GM18511 (cell line): Measurements from ENCODE around the gene DEPP1.
A peak's percentile ranks its signal among the peaks of the same experiment; 100 is the strongest.

Source experiments
- ATAC-seq: cut with Tn5 transposase; IDR thresholded peaks from one replicate; pipeline ENCODE4 v1.9.1; 2021; ENCODE audit warnings: mild to moderate bottlenecking, moderate library complexity; ENCODE audit not compliant: unreplicated experiment

Gene DEPP1

DNA sequence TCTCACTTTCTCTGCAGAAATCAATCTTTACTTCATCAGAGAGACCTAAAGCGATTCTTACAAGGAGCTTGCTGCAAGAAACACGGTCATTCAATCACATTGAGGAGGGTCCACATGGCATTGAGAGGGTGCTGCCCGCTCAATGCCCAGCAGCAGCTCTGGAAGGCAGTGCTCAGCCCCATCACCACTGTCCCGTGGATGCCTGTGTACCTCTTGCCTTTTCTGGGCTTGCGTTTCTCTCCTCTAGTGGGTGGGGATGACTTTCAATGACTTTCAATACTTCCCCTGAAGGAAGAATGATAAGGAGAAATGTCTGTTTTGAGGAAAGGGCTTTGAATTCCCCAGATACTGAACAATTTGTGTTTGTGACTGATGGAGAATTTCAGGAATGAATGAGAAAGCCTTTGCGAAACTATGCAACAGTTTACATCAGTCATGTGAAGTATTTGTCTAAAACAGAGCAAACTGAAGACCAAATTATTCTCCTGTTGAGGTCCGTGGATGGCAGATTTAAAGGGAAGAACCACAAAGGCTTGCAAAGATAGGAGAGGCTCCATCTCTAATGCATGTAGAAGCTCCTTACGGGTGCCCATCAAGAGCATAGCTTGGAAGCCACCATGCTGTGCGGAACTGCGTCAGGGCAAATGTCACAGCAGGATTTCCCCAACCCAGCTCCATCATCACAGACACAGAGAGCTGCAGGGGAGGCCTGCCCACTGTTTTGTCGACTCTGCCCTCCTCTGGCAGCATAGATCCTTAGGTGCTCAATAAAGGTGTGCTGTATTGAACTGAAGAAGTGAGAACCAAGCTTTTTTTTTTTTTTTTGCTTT lies 15.5 kb upstream of the DEPP1 start:
- ATAC-seq, result no peak

DNA sequence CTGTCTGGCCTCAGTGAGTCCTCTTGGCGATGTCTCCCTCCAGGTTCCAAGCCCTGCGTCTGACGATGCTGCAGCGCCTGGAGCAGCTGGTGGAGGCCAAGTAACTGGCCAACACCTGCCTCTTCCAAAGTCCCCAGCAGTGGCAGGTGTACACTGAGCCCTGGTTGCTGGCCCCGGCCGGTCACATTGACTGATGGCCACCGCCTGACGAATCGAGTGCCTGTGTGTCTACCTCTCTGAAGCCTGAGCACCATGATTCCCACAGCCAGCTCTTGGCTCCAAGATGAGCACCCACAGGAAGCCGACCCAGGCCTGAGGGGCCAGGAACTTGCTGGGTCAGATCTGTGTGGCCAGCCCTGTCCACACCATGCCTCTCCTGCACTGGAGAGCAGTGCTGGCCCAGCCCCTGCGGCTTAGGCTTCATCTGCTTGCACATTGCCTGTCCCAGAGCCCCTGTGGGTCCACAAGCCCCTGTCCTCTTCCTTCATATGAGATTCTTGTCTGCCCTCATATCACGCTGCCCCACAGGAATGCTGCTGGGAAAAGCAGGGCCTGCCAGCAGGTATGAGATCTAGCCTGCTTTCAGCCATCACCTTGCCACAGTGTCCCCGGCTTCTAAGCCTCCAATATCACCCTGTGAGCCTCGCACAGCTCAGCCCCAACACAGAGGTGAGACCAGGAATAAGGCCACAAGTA lies 14.8 kb upstream of the DEPP1 start:
- ATAC-seq, result no peak

GRCh38 chr10:44992732-44993225 lies 14.2 kb upstream of the DEPP1 start:
- no peak for ATAC-seq

GRCh38 chr10:44992070-44992731 lies 13.6 kb upstream of the DEPP1 start:
- no peak for ATAC-seq

DNA sequence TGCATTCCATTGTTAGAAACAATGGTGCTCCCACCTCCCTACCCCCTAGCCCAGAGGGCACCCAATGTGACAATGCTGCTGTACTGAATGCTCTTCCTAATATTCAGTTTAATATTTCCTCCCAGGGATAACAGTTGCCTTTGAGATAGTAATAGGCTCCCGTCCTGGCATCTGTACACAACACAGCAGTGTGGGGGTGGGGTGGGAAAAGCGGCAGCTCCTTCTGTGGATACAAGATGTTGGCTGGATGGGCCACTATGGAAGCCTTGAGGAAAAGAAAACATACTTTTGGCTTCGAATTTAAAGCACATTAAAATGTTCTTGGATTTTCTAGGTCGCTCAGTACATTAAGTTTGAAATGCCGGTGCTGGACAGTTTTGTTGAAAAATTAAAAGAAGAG lies 13.0 kb upstream of the DEPP1 start:
- ATAC-seq, result no peak

GRCh38 chr10:44990965-44991364 lies 12.4 kb upstream of the DEPP1 start:
- no peak for ATAC-seq

DNA sequence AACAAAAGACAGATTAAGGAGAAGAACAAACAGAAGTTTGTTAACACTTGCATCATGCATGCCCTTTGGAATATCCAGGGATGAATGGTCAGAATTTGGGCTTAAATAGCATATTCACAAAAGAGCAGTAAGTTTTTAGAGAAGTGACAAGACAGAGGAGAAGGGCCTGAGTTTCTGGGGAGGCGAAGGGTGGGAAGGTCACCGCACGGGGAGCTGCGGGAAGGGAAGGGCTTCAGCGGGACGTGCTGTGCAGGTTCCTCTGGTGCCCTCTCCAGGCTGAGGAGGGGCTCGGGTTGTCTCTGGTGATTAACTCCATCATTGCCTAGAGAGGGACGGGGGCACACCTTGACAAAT lies 11.7 kb upstream of the DEPP1 start:
- no peak for ATAC-seq

DNA sequence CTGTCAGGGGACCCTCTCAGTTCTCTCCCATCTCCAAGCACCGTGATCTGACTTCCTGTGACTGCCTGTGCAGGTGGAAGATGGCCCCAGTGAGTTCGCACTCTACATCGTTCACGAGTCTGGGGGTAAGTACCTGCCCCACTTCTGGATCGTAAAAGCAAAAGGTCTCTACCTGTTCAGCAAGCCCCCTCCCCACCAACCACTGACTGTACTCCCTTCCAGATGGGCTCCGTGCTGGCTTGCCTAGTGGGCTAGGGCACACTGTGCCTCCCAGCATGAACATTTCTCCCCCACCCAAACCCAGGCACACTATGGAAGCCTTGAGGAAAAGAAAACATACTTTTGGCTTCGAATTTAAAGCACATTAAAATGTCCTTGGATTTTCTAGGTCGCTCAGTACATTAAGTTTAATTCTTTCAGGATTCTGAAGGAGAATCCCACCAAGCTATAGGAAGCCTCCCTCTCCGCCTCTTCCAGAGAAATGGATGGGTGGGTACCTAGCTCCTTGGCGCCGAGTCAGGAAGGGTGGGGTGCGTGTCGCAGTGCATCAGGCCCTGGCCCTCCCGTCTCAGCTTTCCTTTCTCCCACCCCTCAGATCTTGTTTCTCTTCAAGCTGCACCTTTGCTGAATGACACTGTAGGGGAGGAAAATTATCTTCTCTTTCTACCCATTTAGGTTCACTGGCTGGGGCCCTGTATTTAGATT lies 11.1 kb upstream of the DEPP1 start:
- no peak for ATAC-seq

- no peak for ATAC-seq
Observed at GRCh38 chr10:44988957-44989585, 10.5 kb upstream of the DEPP1 start.

DNA sequence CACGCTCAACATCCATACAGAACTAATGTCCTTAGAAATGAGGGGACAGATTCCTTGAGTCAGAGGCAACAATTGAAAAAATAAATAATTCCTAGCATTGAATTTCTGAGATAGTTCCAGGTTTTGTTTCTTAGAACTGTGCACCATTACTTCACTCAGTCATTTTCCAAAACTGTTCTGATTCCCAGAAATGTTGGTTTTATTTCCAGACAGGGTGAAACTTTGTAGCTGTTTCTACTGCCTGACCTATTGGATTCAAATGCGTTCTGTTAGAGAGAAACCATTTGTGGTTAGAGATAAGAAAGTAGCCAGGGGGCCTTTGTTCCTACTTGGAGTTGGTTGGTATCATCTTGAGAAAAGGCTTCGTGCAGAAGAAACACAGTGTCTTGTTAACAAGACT lies 8.1 kb upstream of the DEPP1 start:
- ATAC-seq, result no peak

DNA sequence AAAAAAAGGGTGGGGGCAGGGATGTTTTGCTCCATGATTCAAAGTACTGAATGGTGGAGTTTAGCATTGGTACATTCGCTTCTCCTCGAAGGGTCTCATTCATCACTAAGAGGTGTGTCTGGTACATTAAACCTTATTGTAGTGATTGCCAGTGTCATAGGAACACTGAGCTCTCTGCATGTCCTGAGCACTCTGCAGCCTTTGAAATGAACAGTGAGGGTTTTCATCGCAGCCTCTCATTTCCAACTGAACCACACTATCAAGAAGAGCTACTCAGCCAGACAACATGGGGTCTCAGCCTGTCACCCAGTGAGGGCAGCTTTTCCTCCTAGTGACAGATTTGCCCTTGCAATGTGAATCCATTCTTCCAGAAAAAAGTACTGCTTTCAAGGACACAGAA lies 7.6 kb upstream of the DEPP1 start:
- no peak for ATAC-seq

DNA sequence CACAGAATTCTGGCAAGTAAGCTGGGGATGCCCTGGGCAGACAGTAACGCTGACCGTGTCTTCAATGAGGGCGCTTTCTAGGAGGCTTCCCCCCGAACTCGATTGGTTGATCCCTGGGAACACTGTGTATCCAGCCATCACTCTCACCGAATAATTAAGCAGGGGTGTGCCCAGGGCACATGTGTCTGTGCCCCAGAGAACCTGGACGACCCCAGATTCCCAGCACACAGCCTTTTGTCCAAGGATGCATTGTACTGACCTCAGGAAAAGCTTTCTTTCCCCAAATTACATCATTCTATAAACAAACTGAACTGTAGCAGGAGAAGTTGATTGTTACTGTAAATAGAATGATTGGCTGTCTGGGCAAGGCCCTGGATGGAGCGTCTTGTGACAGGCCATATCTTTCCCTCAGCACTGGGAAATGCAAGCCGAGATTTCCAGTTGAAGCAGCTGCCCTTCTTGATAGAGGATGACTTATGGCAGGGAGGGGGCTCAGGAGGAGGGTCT lies 6.6 kb upstream of the DEPP1 start:
- no peak for ATAC-seq

GRCh38 chr10:44984671-44985101 lies 6.1 kb upstream of the DEPP1 start:
- ATAC-seq, result no peak

DNA sequence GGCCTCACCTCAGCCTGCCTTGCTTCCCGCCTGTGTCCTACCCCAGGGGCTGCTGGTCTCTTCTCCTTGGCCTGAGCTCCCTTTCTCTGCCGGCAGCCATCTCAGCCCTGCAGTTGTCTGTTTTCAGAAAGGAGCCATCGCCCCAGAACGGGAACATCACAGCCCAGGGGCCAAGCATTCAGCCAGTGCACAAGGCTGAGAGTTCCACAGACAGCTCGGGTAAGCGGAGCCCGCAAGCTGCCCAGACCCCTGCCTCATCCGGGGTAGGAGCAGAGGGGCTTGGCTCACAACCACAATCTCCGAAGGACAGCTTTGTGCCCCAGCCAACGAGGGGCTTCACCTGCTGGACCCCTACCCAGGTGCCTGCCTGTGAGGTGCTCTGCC lies 5.3 kb upstream of the DEPP1 start:
- no peak for ATAC-seq

GRCh38 chr10:44983066-44983894 lies 4.7 kb upstream of the DEPP1 start:
- no peak for ATAC-seq

DNA sequence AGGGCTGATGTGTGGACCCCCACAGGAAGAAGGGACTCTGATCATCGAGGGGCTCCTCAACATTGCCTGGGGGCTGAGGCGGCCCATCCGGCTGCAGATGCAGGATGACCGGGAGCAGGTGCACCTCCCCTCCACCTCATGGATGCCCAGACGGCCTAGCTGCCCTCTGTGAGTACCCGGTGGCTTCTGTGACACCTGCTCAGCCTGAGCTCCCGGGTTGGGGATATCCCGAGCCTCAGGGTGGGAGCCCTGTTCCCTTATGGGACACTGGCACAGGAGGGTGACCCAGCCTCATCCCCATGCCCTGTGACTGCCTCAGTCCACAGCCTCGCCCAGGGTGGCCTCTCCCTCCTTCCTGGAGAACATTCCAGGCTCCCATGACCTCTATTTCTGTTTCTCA lies 3.9 kb upstream of the DEPP1 start:
- ATAC-seq, result no peak

DNA sequence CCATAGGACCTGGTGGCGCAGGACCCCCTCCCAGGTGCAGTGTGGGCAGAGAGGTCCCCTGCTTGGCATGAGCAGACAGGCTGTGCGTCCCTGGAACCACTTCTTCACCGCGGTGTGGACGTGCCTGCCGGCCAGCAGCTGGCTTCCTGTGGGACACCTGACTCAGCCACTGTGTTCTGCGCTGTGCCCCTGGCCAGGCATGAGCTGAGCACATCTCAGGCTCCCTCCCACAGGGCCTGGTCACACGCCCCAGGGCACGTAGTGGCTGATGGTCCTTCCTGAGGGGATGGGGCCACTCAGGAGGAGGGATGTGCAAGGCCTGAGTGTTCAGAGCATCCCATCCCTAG lies 3.5 kb upstream of the DEPP1 start:
- no peak for ATAC-seq

DNA sequence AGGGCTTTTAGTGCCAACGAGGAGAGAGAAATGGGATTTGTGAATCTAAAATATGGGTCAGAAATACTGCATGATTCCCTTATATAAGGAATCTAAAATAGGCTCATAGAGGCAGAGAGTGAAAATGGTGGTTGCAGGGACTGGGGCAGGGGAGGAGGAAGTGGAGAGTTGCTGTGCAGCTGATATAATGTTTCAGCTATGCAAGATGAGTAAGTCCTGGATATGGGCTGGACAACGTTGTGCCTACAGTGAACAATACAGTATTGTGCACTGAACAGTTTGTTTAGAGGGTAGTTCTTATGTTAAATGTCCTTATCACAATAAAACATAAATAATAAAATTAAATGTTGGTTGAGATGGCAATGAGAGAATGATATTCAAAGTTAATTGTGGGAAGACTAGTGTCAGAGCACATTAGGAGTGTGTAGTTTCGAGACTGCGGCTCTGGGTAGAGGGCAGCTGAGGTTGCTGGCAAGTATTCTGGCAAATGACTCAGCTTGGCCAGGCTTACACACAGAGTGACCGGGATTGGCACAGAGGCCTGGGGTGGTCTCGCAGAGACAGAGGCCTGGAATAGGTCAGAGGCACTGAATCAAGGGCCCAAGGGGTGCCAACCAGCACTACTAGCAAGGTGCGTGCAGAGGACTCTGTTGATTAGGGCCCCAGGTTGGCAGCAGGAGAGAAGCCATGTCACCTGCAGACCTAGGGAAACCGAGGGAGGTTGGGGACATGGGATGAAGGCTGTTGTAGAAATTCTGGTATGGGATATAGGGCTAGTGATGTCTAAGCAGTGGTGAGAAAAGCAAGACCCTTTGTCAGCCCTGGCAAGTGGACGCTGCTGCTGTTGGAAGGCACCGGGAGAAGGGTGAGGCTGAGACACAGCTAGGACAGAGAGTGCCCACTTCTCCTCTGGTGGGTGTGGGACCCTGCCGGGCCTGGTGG lies 2.8 kb upstream of the DEPP1 start:
- peak; percentile 76 for ATAC-seq
